ENCODE results near the gene CBARP. TPM values are rescaled to one million over a fixed set of nuclear protein-coding genes. Genes with fewer than 3 reads are reported as not detected.

CBARP gene
- total and polyA plus RNA-seq, 2 of the 4 experiments (the other 2 are of a cell fraction): 0.18 to 3.9 TPM

DNA sequence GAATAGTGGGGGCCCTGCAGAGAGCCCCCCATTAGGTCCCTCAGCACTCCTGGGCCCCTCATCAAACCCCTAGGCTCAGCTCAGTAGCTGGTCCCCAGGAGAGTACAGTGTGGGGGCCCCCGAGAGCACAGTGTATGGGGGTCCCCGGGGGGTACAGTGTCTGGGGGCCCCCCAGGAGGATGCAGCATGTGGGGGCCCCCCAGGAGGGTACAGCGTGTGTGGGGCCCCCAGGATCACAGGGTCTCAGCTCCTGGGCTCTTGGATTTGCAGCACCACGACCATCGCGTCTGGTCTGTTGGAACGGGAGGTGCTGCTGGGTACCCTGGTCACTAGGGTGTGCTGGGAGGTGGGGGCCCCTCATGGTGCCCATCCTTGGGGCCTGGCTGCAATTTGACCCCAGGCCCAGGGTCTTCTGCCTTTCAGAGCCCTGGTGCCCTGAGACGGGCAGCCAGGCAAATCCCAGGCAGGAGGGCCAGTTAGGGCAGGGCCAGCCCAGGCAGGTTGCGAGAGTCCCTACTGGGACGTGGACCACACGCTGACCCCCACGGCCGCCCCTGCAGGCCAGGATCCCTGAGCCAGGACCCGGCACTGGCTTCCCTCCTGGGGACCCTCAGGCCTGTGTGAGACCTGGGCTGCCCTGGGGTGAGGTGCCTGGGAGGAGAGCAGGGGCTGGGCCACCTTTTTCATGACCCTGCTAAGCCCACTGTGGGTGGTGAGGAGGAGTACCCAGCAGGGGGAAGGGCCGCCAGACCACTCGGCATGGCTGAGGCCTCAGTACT, 13.6 kb downstream of the CBARP start:
- POLR2A ChIA-PET (ENCODE audit: unreplicated experiment): no interaction called here
- no peak overlapping the region for H2BK120ac ChIP-seq (ENCODE audit: low read depth, low read length)
- H4K5ac ChIP-seq (ENCODE audit: low read depth, low read length): no peak overlapping the region
- H3K36me3 ChIP-seq (ENCODE audit: control insufficient read depth, insufficient read depth, low read length): peaks cover 57% of the 10 kb centered on the region
- H2AK5ac ChIP-seq (ENCODE audit: low read depth, low read length): no peak overlapping the region
- TF ChIP-seq USF2 (IDR thresholded peaks at IDR 0.05; ENCODE audit: low read depth, low read length) (no peak), SMC3 (IDR thresholded peaks at IDR 0.05; ENCODE audit: low read depth, low read length) (no peak), RFX5 (IDR thresholded peaks at IDR 0.05; ENCODE audit: low read depth, low read length) (no peak), MAFK (IDR thresholded peaks at IDR 0.05; ENCODE audit: low read depth, low read length) (no peak), CEBPB (IDR thresholded peaks at IDR 0.05; ENCODE audit: low read depth, low read length) (no peak), CTCF (conservative IDR thresholded peaks at IDR 0.05; ENCODE audit: low read depth, low read length) (no peak), MAZ (IDR thresholded peaks at IDR 0.05; ENCODE audit: borderline replicate concordance, low read depth, low read length) (no peak), POLR2A (IDR thresholded peaks at IDR 0.05; ENCODE audit: low read depth, low read length) (no peak; the same call in 1 of the 2 replicates), BHLHE40 (IDR thresholded peaks at IDR 0.05; ENCODE audit: low read depth, low read length) (no peak), MXI1 (IDR thresholded peaks at IDR 0.05; ENCODE audit: borderline replicate concordance, low read depth, low read length) (no peak), RCOR1 (IDR thresholded peaks at IDR 0.05; ENCODE audit: insufficient replicate concordance, low read length) (no peak), FOS (IDR thresholded peaks at IDR 0.05; ENCODE audit: low read depth, low read length) (no peak), NFE2L2 (IDR thresholded peaks at IDR 0.05; ENCODE audit: low read depth, low read length) (no peak), RAD21 (IDR thresholded peaks at IDR 0.05; ENCODE audit: low read length) (no peak), CHD1 (IDR thresholded peaks at IDR 0.05; ENCODE audit: low read depth, low read length) (no peak)
- TF ChIP-seq, protein P1, sequence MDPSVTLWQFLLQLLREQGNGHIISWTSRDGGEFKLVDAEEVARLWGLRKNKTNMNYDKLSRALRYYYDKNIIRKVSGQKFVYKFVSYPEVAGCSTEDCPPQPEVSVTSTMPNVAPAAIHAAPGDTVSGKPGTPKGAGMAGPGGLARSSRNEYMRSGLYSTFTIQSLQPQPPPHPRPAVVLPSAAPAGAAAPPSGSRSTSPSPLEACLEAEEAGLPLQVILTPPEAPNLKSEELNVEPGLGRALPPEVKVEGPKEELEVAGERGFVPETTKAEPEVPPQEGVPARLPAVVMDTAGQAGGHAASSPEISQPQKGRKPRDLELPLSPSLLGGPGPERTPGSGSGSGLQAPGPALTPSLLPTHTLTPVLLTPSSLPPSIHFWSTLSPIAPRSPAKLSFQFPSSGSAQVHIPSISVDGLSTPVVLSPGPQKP (IDR thresholded peaks at IDR 0.05; ENCODE audit: borderline replicate concordance, low read depth, low read length): no peak
- CTCF ChIA-PET: no interaction called here
- intact Hi-C loops (cut with micrococcal nuclease): no loop called here
- no peaks in the 10 kb centered on the region for H3K27me3 ChIP-seq (ENCODE audit: control insufficient read depth, insufficient read depth, low read length)
- no peak overlapping the region for H2BK5ac ChIP-seq (ENCODE audit: low read depth, low read length, poor library complexity, severe bottlenecking)
- BruUV-seq (replicated peaks): no TSS peak
- H3K56ac ChIP-seq (ENCODE audit: extremely low read depth, insufficient read depth, low read length): no peak overlapping the region
- 96% methylated on average over 9 of the region's 16 CpGs; no CpG with 5 or more reads in 1 of the 2 experiments for WGBS, 2 experiments (ENCODE audit: extremely low coverage in 2 of 2, insufficient read length in 1 of 2)
- no peak overlapping the region for H3K4me2 ChIP-seq (ENCODE audit: low read depth, low read length)
- H3K9me1 ChIP-seq (ENCODE audit: insufficient read depth, low read length): no peaks in the 10 kb centered on the region
- no peak overlapping the region for H3K23ac ChIP-seq (ENCODE audit: low read depth, low read length)
- H3K14ac ChIP-seq (replicated peaks; ENCODE audit: low read depth, low read length): no peak overlapping the region
- H3K79me1 ChIP-seq (ENCODE audit: low read depth in 1 of 2, low read length in 2 of 2): peaks cover 6 to 31% of the 10 kb centered on the region in 2 experiments; a peak in 2 of 4 replicates
- H4K91ac ChIP-seq (ENCODE audit: insufficient read depth, low read depth, low read length): no peak overlapping the region
- no peak overlapping the region for H3K4ac ChIP-seq (ENCODE audit: low read depth, low read length)
- no peak overlapping the region for H3K4me3 ChIP-seq (ENCODE audit: insufficient read depth, low read depth, low read length)
- H3K9me3 ChIP-seq (ENCODE audit: control insufficient read depth, insufficient read depth, low read length): no peaks in the 10 kb centered on the region
- H3K9ac ChIP-seq (ENCODE audit: low read depth, low read length): no peak overlapping the region
- no peak overlapping the region for H3K27ac ChIP-seq (ENCODE audit: insufficient read depth, low read length)
- DNase-seq (no peak), ATAC-seq (ENCODE audit: low read depth) (no peak)
- in situ Hi-C loops (cut with MboI; ENCODE audit: low sequenced_read_pairs): no loop called here
- peaks cover 13% of the 10 kb centered on the region for H4K20me1 ChIP-seq (ENCODE audit: insufficient read depth, low read length)
- H2AK9ac ChIP-seq (replicated peaks; ENCODE audit: low read depth, low read length, poor library complexity): no peak overlapping the region
- no peaks in the 10 kb centered on the region for H3K4me1 ChIP-seq (ENCODE audit: control insufficient read depth, insufficient read depth, low read length)
- H3K18ac ChIP-seq (ENCODE audit: low read depth, low read length): no peak overlapping the region
- H2BK15ac ChIP-seq (ENCODE audit: low read depth, low read length): no peak overlapping the region
- H4K8ac ChIP-seq (ENCODE audit: low read depth in 2 of 2, low read length in 2 of 2): no peak overlapping the region
- dilution Hi-C loops (cut with HindIII; ENCODE audit: low sequenced_read_pairs, unreplicated experiment): no loop called here
- H2AFZ ChIP-seq (replicated peaks; ENCODE audit: low read length, poor library complexity): no peak overlapping the region
- no peak overlapping the region for H2BK20ac ChIP-seq (ENCODE audit: low read depth, low read length)
